Cerebellar nuclear complex (tissue), 1 donor: Measurements from ENCODE around the gene FEM1B.

Experiments
- DNase-seq, 2 experiments: peaks; one replicate each; lab custom pipeline; 2025; lab: John Stamatoyannopoulos, UW

Gene FEM1B

GRCh38 chr15:68259883-68260282 lies 17.7 kb upstream of the FEM1B start:
- no peak for DNase-seq

- no peak for DNase-seq
These were observed 16.3 kb upstream of the FEM1B start for GRCh38 chr15:68261241-68261640.

GRCh38 chr15:68261980-68262379 lies 15.6 kb upstream of the FEM1B start:
- DNase-seq = no peak

- no peak for DNase-seq
These were observed 14.8 kb upstream of the FEM1B start for GRCh38 chr15:68262514-68263356.

- no peak for DNase-seq
These were observed 13.3 kb upstream of the FEM1B start for GRCh38 chr15:68264282-68264681.

- no peak for DNase-seq
These were observed 12.5 kb upstream of the FEM1B start for GRCh38 chr15:68265081-68265480.

- DNase-seq = no peak
These were observed 11.9 kb upstream of the FEM1B start for GRCh38 chr15:68265674-68266073.

GRCh38 chr15:68268405-68268804 lies 9.1 kb upstream of the FEM1B start:
- no peak for DNase-seq

GRCh38 chr15:68271854-68272471 lies 5.6 kb upstream of the FEM1B start:
- no peak for DNase-seq

GRCh38 chr15:68272721-68273271 lies 4.7 kb upstream of the FEM1B start:
- DNase-seq = no peak

GRCh38 chr15:68274201-68274848 lies 3.2 kb upstream of the FEM1B start:
- no peak for DNase-seq

GRCh38 chr15:68275165-68275746 lies 2.3 kb upstream of the FEM1B start:
- DNase-seq = no peak

- no peak for DNase-seq
These were observed 877 bp upstream of the FEM1B start for GRCh38 chr15:68276668-68277067.

- DNase-seq = peak in 1 of 2 experiments; percentile 57
These were observed 378 bp upstream of the FEM1B start for GRCh38 chr15:68277131-68277602.

- DNase-seq = no peak
These were observed 725 bp downstream of the FEM1B start for GRCh38 chr15:68278345-68278594.

GRCh38 chr15:68278595-68279405 lies 1.3 kb downstream of the FEM1B start:
- no peak for DNase-seq

GRCh38 chr15:68279779-68280753 lies 2.5 kb downstream of the FEM1B start:
- no peak for DNase-seq

- no peak for DNase-seq
These were observed 3.5 kb downstream of the FEM1B start for GRCh38 chr15:68281008-68281407.

- DNase-seq = no peak
These were observed 5.9 kb downstream of the FEM1B start for GRCh38 chr15:68283401-68283800.

GRCh38 chr15:68284616-68285258 lies 7.2 kb downstream of the FEM1B start:
- no peak for DNase-seq
